GM19467 (cell line): ENCODE data around the gene AIP.
"Not testable (repeated sequence)": the region's sequence is repeated elsewhere in the genome, so short reads cannot be mapped to it uniquely, and the experiment has no call there.

Experiments used
- ATAC-seq: cut with Tn5 transposase; IDR thresholded peaks from one replicate; pipeline ENCODE4 v1.9.1; 2021; ENCODE audit warnings: mild to moderate bottlenecking, moderate library complexity; ENCODE audit not compliant: unreplicated experiment

AIP gene

DNA sequence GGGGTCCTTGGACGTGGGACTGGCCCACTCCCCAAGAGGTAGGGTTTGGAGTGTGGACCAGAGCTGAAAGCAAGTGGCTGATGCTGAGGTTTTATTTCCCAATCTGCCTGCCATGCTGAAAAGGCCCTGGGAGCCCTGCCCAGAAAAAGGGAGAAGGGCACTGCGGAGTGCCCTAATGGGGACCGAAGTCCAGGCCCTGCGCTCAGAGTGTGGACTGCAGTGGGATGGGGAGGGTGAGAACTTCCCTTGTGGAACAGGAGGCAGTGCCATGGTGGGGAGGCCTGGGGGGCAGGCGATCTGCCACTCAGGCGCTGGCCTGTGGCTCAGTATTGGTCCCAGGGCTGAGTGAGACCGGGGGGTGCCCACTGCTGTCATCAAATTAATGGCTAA lies 34.6 kb upstream of the AIP start:
- no peak for ATAC-seq

DNA sequence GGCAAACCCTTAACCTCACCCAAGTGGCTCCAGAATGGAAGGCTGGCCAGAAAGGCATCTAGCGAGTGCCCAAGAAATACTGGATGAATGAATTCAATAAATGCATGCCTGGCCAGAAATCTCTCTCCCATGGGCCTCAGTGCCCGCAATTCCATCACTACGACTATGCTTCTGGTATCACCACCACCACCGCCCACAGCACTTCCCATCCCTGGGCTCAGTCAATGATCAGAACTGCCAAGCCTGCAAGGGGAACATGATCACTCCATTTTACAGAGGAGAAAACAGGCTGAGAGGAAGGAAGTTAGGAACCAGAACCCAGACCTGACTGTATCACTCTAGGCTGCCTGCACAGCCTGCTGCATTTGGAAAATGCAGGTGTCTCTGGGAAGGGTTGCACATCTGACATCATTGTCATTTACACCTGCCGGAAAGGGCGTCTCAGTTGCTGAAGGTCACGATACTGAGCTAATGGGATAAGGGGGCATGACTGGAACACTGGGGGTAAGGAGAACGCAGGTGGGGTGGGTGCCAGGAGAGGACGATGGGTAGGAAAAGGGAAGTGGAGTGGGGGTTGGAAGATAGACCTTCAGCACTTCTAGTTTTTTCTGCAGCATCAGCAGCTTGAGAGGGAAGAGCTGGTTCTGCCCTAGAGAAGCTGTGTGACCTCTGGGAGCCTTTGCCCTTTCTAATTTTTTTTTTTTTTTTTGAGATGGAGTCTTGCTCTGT lies 33.5 kb upstream of the AIP start:
- ATAC-seq: no peak

DNA sequence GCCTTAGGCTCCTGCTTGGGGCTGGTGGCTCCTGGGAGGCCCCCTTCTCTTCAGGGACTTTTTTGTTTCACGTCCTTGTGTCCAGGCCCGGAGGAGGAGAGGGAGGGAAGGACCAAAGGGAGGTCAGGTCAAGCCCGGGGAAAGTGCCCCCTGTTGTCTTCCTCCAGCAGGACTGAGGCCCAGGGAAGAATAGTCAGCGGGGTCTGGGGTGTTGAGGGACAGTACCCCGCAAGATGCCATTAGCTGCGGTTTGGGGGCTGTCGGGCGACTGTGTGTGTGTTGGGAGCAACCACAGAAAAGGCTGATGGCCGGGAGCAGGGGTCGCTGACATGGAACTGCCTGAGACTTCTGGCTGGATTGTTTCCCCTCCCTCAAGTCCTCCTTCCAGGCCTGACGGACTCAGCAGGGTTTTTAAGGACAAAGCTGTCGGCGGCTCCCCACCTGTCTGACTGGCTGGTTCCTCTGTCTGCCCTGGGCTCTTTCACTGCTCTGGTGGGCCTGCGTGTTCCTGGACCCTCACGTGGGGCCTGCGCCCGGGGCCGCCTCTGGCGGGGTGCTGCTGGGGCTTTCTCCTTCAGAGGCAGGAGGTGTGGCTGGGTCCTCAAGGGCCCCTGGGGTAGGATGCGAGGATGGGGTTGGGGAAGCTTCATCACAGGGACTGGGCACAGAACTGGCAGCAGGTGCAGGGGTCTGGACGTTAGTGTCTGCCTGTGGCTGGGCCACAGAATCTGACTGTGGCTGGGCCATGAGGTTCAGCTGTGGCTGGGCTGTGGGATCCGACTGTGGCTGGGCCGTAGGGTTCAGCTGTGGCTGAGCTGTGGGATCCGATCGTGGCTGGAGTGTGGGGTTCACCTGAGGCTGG lies 31.8 kb upstream of the AIP start:
- no peak for ATAC-seq

DNA sequence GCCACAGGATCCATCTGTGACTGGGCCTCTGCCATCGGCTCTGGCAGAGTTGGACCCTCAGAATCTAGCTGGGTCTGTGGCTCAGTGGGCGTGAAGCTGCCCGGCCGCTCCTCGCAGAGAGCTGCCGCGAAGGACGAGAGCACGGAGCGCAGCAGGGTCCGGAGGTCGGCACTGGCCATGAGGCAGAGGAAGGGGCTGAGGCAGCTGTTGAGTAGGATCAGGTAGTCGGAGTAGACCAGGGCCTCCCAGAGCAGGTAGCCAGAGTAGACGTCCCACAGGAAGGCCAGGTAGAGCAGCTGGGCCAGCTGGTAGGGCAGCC lies 31.2 kb upstream of the AIP start:
- ATAC-seq: no peak

DNA sequence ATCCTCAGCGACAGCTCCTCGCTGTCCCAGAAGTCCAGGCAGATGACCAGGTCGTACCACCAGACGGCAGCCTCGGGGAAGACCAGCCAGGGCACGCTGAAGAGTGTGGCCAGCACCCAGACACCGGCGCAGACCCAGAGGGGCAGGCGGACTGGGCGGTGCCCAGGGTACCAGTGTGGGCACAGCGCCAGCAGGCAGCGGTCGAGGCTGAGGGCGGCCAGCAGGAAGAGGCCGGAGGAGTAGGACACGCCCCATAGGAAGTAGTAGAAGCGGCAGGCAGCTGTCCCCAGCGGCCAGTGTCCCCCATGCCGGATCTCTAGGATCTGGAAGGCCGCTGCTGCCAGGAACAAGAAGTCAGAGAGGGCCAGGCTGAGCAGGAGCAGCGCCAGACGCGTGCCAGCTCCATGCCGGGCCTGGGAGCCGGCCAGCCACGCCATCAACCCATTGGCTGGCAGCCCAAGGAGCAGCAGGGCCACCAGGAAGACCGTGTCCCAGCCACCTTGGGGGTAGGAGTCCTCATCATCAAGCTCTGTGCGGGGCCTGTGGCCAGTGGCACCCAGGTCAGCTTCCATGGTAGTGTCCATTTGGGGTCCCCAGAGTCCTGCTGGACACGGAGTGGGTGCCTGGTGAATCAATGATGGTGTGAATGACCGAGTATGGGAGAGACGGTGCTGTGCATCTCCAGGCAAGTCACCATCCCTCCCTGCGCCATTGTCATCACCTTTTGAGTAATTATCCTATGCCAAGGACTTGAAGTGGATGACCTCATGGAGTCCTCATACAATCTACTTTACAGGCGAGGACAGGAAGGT lies 30.5 kb upstream of the AIP start, which contains the start of gene GPR152:
GPR152 (minus strand) TSS at position 589 of the 812 bp plus-strand sequence; CDS start at position 584, 5 bp downstream.
- no peak for ATAC-seq

DNA sequence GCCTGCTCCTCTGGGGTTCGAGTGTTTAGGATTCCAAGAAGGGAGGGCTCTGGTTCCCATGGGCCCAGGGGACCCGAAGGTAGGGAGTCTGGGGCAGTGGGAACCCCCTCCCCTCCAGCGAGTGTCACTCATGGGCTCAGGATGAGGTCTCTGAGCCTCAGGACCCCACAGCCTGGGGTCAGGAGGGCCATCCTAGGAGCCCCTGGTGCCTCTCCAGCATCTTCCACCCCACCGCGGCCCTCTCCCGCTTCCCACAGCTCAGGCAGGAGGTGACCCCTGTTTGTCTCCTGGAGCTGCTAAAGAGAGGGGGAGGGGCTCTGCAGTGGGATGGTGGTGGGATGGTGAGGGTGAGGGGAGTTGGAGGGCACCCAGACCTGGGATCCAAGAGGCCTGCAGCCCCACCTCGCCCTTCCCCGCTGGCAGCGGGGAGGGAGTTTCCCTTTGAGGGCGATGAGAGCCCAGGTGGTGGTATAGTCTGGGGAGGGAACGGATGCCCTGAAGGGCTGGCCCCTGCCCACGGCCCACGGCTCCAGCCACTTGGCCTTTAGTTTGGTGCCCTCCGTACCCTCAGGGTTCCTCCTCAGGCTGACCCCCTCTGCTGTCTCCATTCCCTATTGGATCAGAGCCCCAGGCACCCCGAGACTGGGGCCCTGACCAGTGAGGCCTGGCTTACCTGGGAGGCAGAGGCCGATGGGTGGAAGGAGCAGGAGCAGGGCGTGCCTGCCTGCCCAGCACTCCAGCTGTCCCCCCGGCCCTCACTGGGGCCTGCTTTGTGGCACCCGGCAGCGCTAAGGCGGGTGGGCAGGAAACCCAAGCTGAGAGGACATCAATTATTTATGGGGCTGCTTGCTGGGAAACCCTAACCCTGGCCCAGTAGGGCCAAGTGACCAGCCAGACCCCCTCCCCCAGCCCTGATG lies 28.8 kb upstream of the AIP start:
- no peak for ATAC-seq

DNA sequence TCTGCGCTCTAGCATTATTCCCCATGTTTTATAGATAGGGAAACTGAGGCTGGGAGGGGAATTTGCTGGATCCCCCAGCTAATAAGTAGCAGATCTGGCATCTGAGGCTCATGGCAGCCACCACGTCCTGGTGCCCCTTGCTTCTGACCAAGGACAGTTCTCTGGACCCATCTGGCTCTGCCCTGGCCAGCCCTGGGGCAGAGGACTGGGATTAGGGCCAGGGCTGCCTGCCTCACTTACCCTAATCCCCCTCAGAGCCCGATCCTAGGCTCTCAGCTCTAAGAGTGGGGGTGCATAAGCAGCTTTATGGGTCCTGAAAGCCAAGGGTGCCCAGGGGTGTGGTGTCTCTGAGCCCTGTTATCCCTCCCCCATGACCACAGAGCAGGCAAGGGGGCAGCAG lies 27.8 kb upstream of the AIP start, which contains the start of gene CABP4:
CABP4 (plus strand) TSS at position 301 of the 400 bp plus-strand sequence; CDS start at position 371, 70 bp downstream.
- ATAC-seq: no peak

DNA sequence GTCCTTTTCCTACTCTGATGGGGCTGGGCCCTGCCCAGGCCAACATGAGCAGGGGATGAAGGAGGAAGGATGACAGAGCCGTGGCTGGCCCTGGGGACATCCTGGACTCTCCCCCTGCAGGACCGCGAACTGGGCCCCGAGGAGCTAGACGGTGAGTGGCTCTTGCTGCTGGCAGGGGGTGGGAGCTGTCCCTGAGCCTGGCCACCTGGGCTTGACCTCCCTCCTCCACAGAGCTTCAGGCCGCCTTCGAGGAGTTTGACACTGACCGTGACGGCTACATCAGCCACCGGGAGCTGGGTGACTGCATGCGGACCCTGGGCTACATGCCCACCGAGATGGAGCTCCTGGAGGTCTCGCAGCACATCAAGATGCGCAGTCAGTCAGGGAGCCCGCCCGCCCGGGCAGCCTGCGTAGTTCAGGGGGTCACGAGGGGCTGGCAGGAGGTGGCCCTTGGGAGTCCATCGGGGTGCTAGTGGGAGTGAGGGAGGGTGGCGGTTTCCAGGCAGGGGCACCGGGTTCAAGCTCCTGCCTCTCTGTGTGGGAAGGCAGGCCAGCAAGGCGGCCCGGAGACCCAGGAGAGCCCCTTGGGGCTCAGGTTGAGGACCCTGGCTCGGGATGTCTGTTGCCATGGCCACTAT lies 26.6 kb upstream of the AIP start:
- no peak for ATAC-seq

DNA sequence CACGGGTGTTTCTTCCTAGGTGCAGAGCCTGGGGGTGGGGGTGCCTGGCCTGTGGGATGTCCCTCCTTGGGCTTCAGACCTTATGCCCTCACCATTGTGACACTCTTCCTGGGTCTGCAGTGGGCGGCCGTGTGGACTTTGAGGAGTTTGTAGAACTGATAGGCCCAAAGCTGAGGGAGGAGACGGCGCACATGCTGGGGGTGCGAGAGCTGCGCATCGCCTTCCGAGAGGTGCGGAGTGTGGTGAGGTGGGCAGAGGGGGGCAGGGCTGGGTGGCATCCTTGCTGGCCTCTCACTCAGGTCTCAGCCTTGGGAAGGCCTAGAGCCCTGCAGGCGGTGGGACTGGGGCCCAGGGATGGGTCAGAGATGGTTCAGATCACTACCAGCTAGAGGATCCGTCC lies 25.4 kb upstream of the AIP start:
- ATAC-seq: no peak

DNA sequence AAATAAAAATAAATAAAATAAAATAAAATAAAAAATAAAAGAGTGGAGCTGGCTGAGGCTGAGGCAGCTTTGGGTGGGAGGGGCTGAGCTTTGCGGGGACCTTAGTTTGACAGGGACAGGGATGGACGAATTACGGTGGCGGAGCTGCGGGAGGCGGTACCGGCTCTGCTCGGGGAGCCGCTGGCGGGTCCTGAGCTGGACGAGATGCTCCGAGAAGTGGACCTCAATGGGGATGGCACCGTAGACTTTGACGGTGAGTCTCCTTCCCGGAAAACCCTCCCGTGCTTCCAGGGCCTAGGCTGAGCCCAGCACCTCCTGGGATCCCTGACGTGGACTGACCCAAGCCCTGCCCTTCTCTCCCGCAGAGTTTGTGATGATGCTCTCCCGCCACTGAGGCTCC lies 24.6 kb upstream of the AIP start:
- no peak for ATAC-seq

DNA sequence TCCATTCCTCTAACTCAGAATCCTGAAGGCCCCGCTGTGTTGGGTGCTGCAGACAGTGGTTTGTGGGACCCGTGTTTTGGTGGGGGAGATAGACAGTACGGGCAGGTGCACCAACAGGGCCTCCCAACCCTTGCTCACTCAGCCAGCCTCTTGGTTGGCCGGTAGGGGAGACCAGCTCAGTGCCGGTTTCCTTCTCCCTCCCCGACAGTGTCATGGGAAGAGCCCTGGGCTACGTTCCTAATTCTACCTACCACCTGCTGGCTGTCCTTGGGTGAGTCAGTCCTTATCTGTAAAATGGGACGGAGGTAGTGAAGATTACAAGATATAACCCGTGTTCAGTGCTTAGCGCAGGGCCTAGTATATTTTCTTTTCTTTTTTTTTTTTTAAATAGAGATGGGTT lies 19.6 kb upstream of the AIP start:
- no peak for ATAC-seq

DNA sequence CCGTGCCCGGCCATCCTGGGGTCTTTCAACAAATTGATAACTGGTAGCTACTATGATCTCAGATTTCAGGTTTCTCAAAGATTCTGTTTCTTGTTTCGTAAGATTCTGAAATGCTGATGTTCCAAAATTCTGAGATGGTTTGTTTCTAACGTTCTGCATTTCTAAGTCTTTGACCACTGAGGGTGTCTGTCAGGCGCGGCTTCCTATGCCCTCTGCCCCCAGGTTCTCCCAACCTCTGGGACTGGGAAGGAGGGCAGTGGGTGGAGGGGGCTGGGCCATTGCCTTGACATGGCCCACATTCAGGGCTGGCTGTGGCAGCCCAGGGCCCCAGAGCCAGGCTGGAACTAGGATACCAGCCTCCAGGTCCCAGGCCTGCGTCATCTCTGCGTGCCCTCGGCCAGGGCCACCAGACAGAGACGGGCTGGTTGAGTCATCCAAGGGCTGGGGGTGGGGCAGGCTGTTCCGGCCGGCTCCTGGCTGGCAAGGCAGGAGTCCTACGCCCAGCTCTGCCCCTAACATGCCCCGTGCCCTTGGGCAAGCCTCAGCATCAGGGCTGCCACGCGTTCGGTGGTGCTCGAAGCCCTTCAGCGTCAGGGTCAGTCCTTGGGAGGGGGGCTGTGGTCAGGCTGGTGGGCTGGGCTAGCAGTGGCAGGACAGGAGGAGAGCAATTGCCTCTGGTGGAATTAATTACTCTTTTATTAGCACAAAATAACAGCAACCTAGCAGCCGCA lies 19.0 kb upstream of the AIP start:
- no peak for ATAC-seq

DNA sequence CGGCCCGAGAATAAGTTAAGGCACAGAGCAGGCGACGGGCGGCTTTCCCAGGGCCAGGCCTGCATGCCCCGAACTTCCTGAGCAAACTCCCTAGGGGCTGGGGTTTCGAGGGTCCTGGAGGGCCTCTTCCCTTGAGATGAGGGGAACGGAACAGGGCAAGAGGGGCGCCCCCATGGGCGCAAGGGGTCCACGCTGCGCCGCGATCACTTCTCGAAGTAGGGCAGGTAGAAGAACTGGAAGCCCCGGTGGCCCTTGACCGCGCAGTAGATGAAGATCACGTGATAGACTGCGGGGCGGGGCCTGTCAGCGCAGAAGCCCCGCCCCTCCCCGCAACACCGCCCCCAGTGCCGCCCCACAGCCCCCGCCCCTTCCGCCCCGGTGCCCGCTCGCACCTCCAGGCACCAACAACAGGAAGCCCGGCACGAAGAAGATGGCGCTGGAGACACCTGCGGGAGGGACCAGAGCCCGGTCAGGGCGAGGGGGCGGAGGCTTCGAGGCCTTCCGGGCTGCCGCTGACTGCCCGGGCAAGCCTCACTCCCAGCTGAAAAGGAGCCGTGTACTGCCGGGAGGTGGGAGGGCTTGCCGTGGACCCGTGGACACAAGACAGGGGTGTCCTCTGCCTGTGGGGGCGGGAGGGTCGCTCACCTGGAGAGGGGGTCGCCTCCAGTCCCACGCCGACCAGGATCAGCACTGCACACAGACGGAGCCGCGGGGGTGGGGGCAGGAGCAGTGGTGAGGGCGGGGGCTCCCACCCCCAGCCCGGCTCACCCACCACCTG lies 18.2 kb upstream of the AIP start:
- ATAC-seq: peak; percentile 44

DNA sequence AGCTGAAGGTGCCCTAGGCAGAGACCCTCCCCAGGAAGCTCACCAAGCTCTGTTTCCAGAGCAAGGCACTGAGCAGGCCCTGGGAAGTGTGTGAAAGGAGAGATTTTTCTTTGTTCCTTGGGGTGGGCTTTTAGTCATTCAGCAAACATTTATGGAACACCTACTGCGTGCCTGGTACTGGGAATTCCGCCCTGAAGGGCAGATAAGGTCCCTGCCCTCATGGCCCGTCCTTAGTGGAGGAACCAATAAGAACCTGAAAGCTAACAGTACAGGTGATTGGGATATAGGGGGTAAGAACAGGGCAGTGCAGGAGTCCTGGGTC lies 17.7 kb upstream of the AIP start:
- no peak for ATAC-seq

DNA sequence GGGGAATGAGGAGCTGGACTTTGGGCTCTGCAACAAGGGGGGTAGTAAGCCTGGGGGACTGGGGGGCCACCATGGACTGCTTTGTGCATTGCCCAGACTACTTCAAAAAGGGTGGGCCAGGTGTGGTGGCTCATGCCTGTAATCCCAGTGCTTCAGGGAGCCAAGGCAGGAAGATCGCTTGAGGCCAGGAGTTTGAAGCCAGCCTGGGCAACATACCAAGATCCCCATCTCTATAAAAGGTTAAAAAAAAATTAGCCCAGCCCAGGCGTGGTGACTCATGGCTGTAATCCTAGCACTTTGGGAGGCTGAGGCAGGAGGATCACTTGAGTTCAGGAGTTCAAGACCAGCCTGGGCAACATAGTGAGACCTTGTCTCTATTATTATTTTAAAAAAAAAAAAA lies 17.3 kb upstream of the AIP start:
- not testable (repeated sequence) for ATAC-seq

DNA sequence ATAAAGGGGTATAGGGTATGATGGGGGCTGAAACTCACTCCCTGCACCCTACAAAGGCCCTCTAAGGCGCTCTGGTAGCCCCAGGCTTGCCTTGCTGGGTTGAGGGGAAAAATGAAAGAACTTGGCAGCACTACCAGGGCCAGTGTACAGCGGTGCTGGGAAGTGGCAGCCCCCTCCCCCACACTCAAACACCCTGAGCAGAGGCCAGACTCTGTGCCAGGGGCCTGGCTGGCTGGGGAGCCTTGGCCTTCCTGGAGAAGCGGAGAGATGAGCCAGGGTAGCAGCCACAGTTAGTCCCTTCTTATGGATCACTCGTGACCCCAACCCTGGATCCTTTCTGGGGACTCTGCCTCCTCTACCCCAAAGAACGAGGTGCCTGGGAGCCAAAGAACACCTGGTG lies 16.5 kb upstream of the AIP start:
- ATAC-seq: no peak

DNA sequence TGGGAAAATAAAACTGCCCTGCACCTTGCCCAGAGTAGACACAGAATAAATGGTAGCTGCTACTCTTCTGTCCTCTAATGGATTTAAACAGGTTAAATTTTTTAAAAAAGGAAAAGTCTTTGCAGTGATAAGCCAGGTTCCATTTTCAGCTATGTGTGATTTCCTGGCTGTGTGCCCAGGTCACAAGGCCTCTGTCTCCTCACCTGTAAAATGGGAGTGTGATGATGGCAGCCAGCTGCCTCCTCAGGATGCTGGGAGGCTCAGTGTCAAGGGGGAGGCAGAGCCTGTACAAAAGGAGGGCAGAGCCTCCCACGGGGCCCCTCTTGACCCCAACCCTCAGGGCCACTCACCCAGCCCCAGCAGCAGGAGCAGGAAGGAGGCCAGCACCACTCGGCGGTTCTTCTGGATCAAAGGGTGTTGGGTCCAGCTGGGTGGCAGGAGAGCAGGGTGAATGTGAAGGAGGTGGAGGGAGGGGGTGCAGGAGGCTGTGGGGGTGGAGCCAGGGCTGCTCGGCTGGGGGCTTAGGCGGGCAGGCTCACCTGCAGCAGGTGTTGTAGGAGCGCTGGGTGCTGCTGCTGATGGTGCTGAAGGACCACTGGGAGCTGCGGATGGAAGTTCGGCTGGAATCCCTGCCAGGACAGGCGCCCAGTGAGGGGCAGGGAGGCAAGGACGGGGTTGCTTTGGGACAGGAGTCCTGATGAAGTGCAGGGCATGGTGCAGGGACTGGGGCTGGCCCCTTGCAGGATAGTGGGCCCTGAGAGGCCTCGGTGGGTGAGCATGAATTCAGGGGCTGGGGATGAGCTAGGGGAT lies 15.7 kb upstream of the AIP start:
- ATAC-seq: no peak

DNA sequence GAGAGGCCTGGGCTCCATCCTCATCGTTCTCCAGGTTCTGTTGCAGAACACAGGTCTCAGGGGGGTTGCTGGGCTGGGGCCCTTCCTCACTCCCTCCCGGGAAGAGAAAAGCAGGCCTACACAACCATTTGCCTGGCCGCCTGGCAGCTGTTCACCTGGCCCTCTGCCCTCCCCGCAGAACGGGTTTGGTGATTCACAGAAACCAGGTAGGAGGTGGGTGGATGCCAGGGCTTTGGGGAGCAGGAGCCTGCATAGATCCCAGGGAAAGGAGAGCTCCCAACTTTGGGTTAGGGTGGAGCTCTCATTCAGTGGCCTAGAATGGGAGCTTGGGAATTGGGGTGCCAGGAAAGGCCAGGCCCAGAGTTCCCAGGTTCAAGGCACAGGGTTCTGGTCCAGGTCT lies 14.8 kb upstream of the AIP start:
- no peak for ATAC-seq
